Measurements from ENCODE around the gene PSG1. TPM values are rescaled to one million over a fixed set of nuclear protein-coding genes. Genes with fewer than 3 reads are reported as not detected.
"Not testable (repeated sequence)": the region's sequence is repeated elsewhere in the genome, so short reads cannot be mapped to it uniquely, and the experiment has no call there.

The PSG1 gene
- total RNA-seq, 1 donor from 2014 or later, result not detected

GRCh38 chr19:42913516-42913915 is 34.0 kb upstream of the PSG1 start:
- H3K9me3 ChIP-seq (ENCODE audit: control insufficient read depth in 3 of 3, low read length in 3 of 3); H3K36me3 ChIP-seq (ENCODE audit: control insufficient read depth in 3 of 3, insufficient read depth in 3 of 3, low read length in 3 of 3); H3K27me3 ChIP-seq (ENCODE audit: control insufficient read depth in 3 of 3, insufficient read depth in 3 of 3, low read length in 3 of 3); H3K27ac ChIP-seq (ENCODE audit: low read depth, low read length); H3K9ac ChIP-seq (ENCODE audit: low read depth in 1 of 3, low read length in 3 of 3); H3K4me1 ChIP-seq (ENCODE audit: control insufficient read depth in 3 of 3, insufficient read depth in 3 of 3, low read length in 3 of 3); H3K4me3 ChIP-seq (ENCODE audit: low read length in 3 of 3): not testable (repeated sequence)

GRCh38 chr19:42912941-42913340 is 33.4 kb upstream of the PSG1 start:
- not testable (repeated sequence) for H3K36me3 ChIP-seq (ENCODE audit: control insufficient read depth in 3 of 3, insufficient read depth in 3 of 3, low read length in 3 of 3); H3K27ac ChIP-seq (ENCODE audit: low read depth, low read length); H3K27me3 ChIP-seq (ENCODE audit: control insufficient read depth in 3 of 3, insufficient read depth in 3 of 3, low read length in 3 of 3); H3K4me1 ChIP-seq (ENCODE audit: control insufficient read depth in 3 of 3, insufficient read depth in 3 of 3, low read length in 3 of 3); H3K9ac ChIP-seq (ENCODE audit: low read depth in 1 of 3, low read length in 3 of 3); H3K9me3 ChIP-seq (ENCODE audit: control insufficient read depth in 3 of 3, low read length in 3 of 3); H3K4me3 ChIP-seq (ENCODE audit: low read length in 3 of 3)

GRCh38 chr19:42911731-42912130 is 32.2 kb upstream of the PSG1 start:
- not testable (repeated sequence) for H3K36me3 ChIP-seq (ENCODE audit: control insufficient read depth in 3 of 3, insufficient read depth in 3 of 3, low read length in 3 of 3)

GRCh38 chr19:42906162-42906561 is 26.6 kb upstream of the PSG1 start:
- not testable (repeated sequence) for H3K27ac ChIP-seq (ENCODE audit: low read depth, low read length); H3K4me3 ChIP-seq (ENCODE audit: low read length in 3 of 3); H3K27me3 ChIP-seq (ENCODE audit: control insufficient read depth in 3 of 3, insufficient read depth in 3 of 3, low read length in 3 of 3); H3K9me3 ChIP-seq (ENCODE audit: control insufficient read depth in 3 of 3, low read length in 3 of 3); H3K4me1 ChIP-seq (ENCODE audit: control insufficient read depth in 3 of 3, insufficient read depth in 3 of 3, low read length in 3 of 3); H3K9ac ChIP-seq (ENCODE audit: low read depth in 1 of 3, low read length in 3 of 3); H3K36me3 ChIP-seq (ENCODE audit: control insufficient read depth in 3 of 3, insufficient read depth in 3 of 3, low read length in 3 of 3)

More at GRCh38 chr19:42911731-42912130, 32.2 kb upstream of the PSG1 start:
- not testable (repeated sequence) for H3K27ac ChIP-seq (ENCODE audit: low read depth, low read length); H3K4me3 ChIP-seq (ENCODE audit: low read length in 3 of 3); H3K4me1 ChIP-seq (ENCODE audit: control insufficient read depth in 3 of 3, insufficient read depth in 3 of 3, low read length in 3 of 3); H3K9ac ChIP-seq (ENCODE audit: low read depth in 1 of 3, low read length in 3 of 3); H3K9me3 ChIP-seq (ENCODE audit: control insufficient read depth in 3 of 3, low read length in 3 of 3); H3K27me3 ChIP-seq (ENCODE audit: control insufficient read depth in 3 of 3, insufficient read depth in 3 of 3, low read length in 3 of 3)

GRCh38 chr19:42900561-42900960 is 21.0 kb upstream of the PSG1 start:
- not testable (repeated sequence) for H3K4me1 ChIP-seq (ENCODE audit: control insufficient read depth in 3 of 3, insufficient read depth in 3 of 3, low read length in 3 of 3); H3K9ac ChIP-seq (ENCODE audit: low read depth in 1 of 3, low read length in 3 of 3); H3K27me3 ChIP-seq (ENCODE audit: control insufficient read depth in 3 of 3, insufficient read depth in 3 of 3, low read length in 3 of 3); H3K4me3 ChIP-seq (ENCODE audit: low read length in 3 of 3); H3K9me3 ChIP-seq (ENCODE audit: control insufficient read depth in 3 of 3, low read length in 3 of 3); H3K27ac ChIP-seq (ENCODE audit: low read depth, low read length); H3K36me3 ChIP-seq (ENCODE audit: control insufficient read depth in 3 of 3, insufficient read depth in 3 of 3, low read length in 3 of 3)

- H3K27ac ChIP-seq (ENCODE audit: low read depth, low read length); H3K36me3 ChIP-seq (ENCODE audit: control insufficient read depth in 3 of 3, insufficient read depth in 3 of 3, low read length in 3 of 3); H3K9me3 ChIP-seq (ENCODE audit: control insufficient read depth in 3 of 3, low read length in 3 of 3); H3K27me3 ChIP-seq (ENCODE audit: control insufficient read depth in 3 of 3, insufficient read depth in 3 of 3, low read length in 3 of 3); H3K9ac ChIP-seq (ENCODE audit: low read depth in 1 of 3, low read length in 3 of 3); H3K4me1 ChIP-seq (ENCODE audit: control insufficient read depth in 3 of 3, insufficient read depth in 3 of 3, low read length in 3 of 3); H3K4me3 ChIP-seq (ENCODE audit: low read length in 3 of 3): not testable (repeated sequence)
Measured at GRCh38 chr19:42899674-42900073, 20.2 kb upstream of the PSG1 start.

GRCh38 chr19:42899110-42899509 is 19.6 kb upstream of the PSG1 start:
- H3K27me3 ChIP-seq (ENCODE audit: control insufficient read depth in 3 of 3, insufficient read depth in 3 of 3, low read length in 3 of 3); H3K36me3 ChIP-seq (ENCODE audit: control insufficient read depth in 3 of 3, insufficient read depth in 3 of 3, low read length in 3 of 3); H3K27ac ChIP-seq (ENCODE audit: low read depth, low read length); H3K4me1 ChIP-seq (ENCODE audit: control insufficient read depth in 3 of 3, insufficient read depth in 3 of 3, low read length in 3 of 3); H3K9me3 ChIP-seq (ENCODE audit: control insufficient read depth in 3 of 3, low read length in 3 of 3); H3K4me3 ChIP-seq (ENCODE audit: low read length in 3 of 3); H3K9ac ChIP-seq (ENCODE audit: low read depth in 1 of 3, low read length in 3 of 3): not testable (repeated sequence)

GRCh38 chr19:42898656-42899055 is 19.1 kb upstream of the PSG1 start:
- not testable (repeated sequence) for H3K9ac ChIP-seq (ENCODE audit: low read depth in 1 of 3, low read length in 3 of 3); H3K9me3 ChIP-seq (ENCODE audit: control insufficient read depth in 3 of 3, low read length in 3 of 3)

GRCh38 chr19:42897729-42898128 is 18.2 kb upstream of the PSG1 start:
- not testable (repeated sequence) for H3K36me3 ChIP-seq (ENCODE audit: control insufficient read depth in 3 of 3, insufficient read depth in 3 of 3, low read length in 3 of 3); H3K9me3 ChIP-seq (ENCODE audit: control insufficient read depth in 3 of 3, low read length in 3 of 3); H3K27ac ChIP-seq (ENCODE audit: low read depth, low read length); H3K9ac ChIP-seq (ENCODE audit: low read depth in 1 of 3, low read length in 3 of 3); H3K4me3 ChIP-seq (ENCODE audit: low read length in 3 of 3); H3K4me1 ChIP-seq (ENCODE audit: control insufficient read depth in 3 of 3, insufficient read depth in 3 of 3, low read length in 3 of 3); H3K27me3 ChIP-seq (ENCODE audit: control insufficient read depth in 3 of 3, insufficient read depth in 3 of 3, low read length in 3 of 3)

More at GRCh38 chr19:42898656-42899055, 19.1 kb upstream of the PSG1 start:
- H3K27ac ChIP-seq (ENCODE audit: low read depth, low read length); H3K27me3 ChIP-seq (ENCODE audit: control insufficient read depth in 3 of 3, insufficient read depth in 3 of 3, low read length in 3 of 3); H3K4me1 ChIP-seq (ENCODE audit: control insufficient read depth in 3 of 3, insufficient read depth in 3 of 3, low read length in 3 of 3); H3K36me3 ChIP-seq (ENCODE audit: control insufficient read depth in 3 of 3, insufficient read depth in 3 of 3, low read length in 3 of 3); H3K4me3 ChIP-seq (ENCODE audit: low read length in 3 of 3): not testable (repeated sequence)

GRCh38 chr19:42890446-42890845 is 10.9 kb upstream of the PSG1 start:
- not testable (repeated sequence) for H3K9ac ChIP-seq (ENCODE audit: low read depth in 1 of 3, low read length in 3 of 3); H3K9me3 ChIP-seq (ENCODE audit: control insufficient read depth in 3 of 3, low read length in 3 of 3); H3K27ac ChIP-seq (ENCODE audit: low read depth, low read length); H3K4me3 ChIP-seq (ENCODE audit: low read length in 3 of 3); H3K27me3 ChIP-seq (ENCODE audit: control insufficient read depth in 3 of 3, insufficient read depth in 3 of 3, low read length in 3 of 3); H3K4me1 ChIP-seq (ENCODE audit: control insufficient read depth in 3 of 3, insufficient read depth in 3 of 3, low read length in 3 of 3); H3K36me3 ChIP-seq (ENCODE audit: control insufficient read depth in 3 of 3, insufficient read depth in 3 of 3, low read length in 3 of 3)

- not testable (repeated sequence) for H3K36me3 ChIP-seq (ENCODE audit: control insufficient read depth in 3 of 3, insufficient read depth in 3 of 3, low read length in 3 of 3); H3K9me3 ChIP-seq (ENCODE audit: control insufficient read depth in 3 of 3, low read length in 3 of 3); H3K4me3 ChIP-seq (ENCODE audit: low read length in 3 of 3); H3K9ac ChIP-seq (ENCODE audit: low read depth in 1 of 3, low read length in 3 of 3); H3K4me1 ChIP-seq (ENCODE audit: control insufficient read depth in 3 of 3, insufficient read depth in 3 of 3, low read length in 3 of 3); H3K27ac ChIP-seq (ENCODE audit: low read depth, low read length); H3K27me3 ChIP-seq (ENCODE audit: control insufficient read depth in 3 of 3, insufficient read depth in 3 of 3, low read length in 3 of 3)
Measured at GRCh38 chr19:42887876-42888445, 8.4 kb upstream of the PSG1 start.
